ENCODE results near the gene AATK. TPM values are rescaled to one million over a fixed set of nuclear protein-coding genes. Genes with fewer than 3 reads are reported as not detected.

The AATK gene
- polyA plus RNA-seq, 1 donor = 10.7 TPM

GRCh38 chr17:81071761-81072741 is 94.0 kb downstream of the AATK start:
- DNase-seq (ENCODE audit: low read depth) = no peak

GRCh38 chr17:81070541-81071246 is 95.3 kb downstream of the AATK start:
- DNase-seq (ENCODE audit: low read depth) = no peak

GRCh38 chr17:81069135-81069645 is 96.8 kb downstream of the AATK start:
- DNase-seq (ENCODE audit: low read depth) = no peak

GRCh38 chr17:81068411-81069134 is 97.4 kb downstream of the AATK start:
- no peak for DNase-seq (ENCODE audit: low read depth)

- no peak for DNase-seq (ENCODE audit: low read depth)
Measured at GRCh38 chr17:81067391-81067811, 98.6 kb downstream of the AATK start.

Other genes with a start within 250 kb of the AATK start
- 25.2 TPM for gene CHMP6, start 174.4 kb downstream of the AATK start, polyA plus RNA-seq (ENCODE audit: insufficient read length)
- gene BAIAP2, start 131.1 kb downstream of the AATK start, polyA plus RNA-seq (ENCODE audit: insufficient read length) = 15.4 TPM
- gene PVALEF, start 714 bp downstream of the AATK start, polyA plus RNA-seq (ENCODE audit: insufficient read length) = 0.72 TPM
- gene CEP131, start 56.7 kb upstream of the AATK start, polyA plus RNA-seq (ENCODE audit: insufficient read length) = 9.4 TPM
- 15.5 TPM for gene TEPSIN, start 72.8 kb upstream of the AATK start, polyA plus RNA-seq (ENCODE audit: insufficient read length)
- 39.2 TPM for gene NDUFAF8, start 73.1 kb upstream of the AATK start, polyA plus RNA-seq (ENCODE audit: insufficient read length)
- gene SLC38A10, start 129.1 kb upstream of the AATK start, polyA plus RNA-seq (ENCODE audit: insufficient read length) = 52.9 TPM
- gene BAHCC1, start 229.2 kb upstream of the AATK start, polyA plus RNA-seq (ENCODE audit: insufficient read length) = 10.8 TPM